Measurements from ENCODE around the gene CNTNAP2.

The CNTNAP2 gene

DNA sequence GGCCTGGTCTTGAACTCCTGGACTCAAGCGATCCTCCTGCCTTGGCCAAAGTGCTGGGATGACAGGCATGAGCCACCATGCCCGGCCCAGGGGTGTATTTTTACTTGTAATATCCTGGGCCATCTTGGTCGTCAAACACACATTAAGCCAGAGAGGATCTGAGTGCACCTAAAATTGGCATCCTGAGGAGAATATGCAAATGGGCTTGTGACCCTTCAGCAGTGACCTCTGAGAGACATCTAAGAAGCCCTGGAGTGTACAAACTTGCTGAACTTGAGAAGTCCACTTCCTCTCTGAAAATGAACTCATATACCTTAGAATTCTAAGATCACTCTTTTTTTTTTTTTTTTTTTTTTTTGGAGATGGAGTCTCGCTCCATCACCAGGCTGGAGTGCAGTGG is 2102.0 kb downstream of the CNTNAP2 start:
- H3K27ac ChIP-seq, result no peak overlapping the region
- TF ChIP-seq, protein P1, sequence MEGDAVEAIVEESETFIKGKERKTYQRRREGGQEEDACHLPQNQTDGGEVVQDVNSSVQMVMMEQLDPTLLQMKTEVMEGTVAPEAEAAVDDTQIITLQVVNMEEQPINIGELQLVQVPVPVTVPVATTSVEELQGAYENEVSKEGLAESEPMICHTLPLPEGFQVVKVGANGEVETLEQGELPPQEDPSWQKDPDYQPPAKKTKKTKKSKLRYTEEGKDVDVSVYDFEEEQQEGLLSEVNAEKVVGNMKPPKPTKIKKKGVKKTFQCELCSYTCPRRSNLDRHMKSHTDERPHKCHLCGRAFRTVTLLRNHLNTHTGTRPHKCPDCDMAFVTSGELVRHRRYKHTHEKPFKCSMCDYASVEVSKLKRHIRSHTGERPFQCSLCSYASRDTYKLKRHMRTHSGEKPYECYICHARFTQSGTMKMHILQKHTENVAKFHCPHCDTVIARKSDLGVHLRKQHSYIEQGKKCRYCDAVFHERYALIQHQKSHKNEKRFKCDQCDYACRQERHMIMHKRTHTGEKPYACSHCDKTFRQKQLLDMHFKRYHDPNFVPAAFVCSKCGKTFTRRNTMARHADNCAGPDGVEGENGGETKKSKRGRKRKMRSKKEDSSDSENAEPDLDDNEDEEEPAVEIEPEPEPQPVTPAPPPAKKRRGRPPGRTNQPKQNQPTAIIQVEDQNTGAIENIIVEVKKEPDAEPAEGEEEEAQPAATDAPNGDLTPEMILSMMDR (IDR thresholded peaks at IDR 0.05), result no peak
- H3K4me3 ChIP-seq, result no peak overlapping the region
- DNase-seq (ENCODE audit: low spot score), result no peak

DNA sequence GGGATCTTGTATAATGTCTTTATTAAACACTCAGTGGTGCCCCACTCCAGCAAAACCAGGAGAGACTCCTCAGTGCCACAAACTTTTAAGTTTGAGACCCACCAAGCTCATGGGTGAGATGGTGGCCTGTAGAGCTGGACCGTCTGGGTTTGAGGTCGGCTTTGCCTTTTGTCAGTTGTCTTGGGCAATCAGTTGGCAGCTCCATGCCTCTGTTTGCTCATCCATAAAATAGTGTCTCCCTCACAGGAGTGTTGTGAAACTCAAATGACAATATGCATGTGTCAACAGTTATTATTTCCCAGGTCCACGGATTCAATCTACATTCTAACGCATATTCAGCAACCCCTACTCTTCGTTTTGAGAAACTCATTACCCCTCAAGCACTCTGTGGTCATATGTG is 2106.1 kb downstream of the CNTNAP2 start:
- DNase-seq (ENCODE audit: low spot score), result no peak
- TF ChIP-seq, protein P1 (IDR thresholded peaks at IDR 0.05), result no peak
- no peak overlapping the region for H3K4me3 ChIP-seq
- H3K27ac ChIP-seq, result no peak overlapping the region

DNA sequence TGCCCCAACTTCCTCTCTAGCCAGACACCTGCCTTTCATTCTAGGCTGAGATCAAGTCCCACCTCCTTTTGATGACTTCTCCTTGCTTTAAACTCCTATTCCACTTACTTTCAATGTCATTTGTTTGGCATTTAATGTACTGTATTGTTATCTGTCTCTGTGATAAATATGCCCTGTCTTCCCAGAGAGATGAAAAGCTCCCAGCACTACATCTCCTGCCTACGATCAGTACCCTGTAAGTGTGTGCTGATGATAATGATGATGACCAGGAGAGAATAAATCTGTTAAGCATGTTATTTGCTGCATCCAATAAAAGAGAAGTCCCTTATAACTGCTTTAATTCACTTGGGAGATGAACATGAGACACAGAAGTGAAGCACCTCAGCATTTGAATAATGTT is 2106.6 kb downstream of the CNTNAP2 start:
- TF ChIP-seq, protein P1 (IDR thresholded peaks at IDR 0.05), result no peak
- no peak for DNase-seq (ENCODE audit: low spot score)
- Histone ChIP-seq H3K27ac (no peak overlapping the region), H3K4me3 (no peak overlapping the region)

DNA sequence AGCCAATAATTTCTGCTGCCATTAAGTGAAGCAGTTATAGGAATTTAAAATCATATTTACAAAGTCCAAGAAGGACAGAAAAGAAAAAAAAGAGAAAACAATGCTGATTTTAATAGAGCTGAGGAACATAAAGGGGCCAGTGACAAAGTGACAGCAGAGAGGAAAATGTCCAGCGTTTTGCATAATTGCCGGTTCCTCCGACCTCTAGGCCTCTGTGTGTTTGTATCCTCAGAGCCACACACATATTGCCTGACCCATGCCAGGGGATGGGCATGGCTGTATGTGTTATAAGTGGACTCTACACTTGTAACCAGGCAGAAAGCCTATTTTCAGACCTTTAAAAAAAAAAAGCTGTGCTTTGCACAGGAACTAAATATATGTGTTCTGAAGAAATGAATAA is 2107.1 kb downstream of the CNTNAP2 start:
- TF ChIP-seq, protein P1 (IDR thresholded peaks at IDR 0.05), result no peak
- H3K27ac ChIP-seq, result no peak overlapping the region
- no peak for DNase-seq (ENCODE audit: low spot score)
- no peak overlapping the region for H3K4me3 ChIP-seq

DNA sequence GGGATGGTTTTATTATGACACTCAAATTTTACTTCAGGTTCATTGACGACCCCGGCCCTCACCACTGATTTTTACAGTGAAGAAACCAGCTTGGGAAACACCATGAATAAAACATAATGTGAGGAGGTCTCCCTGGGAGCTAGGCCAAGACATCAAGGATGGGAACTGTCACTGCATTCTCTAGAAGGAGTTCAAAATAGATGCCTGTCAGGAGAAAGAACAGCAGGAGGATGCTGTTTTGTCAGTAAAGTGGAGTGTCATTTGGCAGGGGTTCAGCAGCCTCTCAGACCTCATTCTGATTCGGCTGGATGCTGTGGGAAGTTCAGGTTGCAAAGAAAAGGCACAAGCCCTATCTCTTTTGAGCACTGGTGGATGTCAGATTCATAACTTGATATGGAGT is 2113.7 kb downstream of the CNTNAP2 start:
- H3K4me3 ChIP-seq, result no peak overlapping the region
- DNase-seq (ENCODE audit: low spot score), result no peak
- TF ChIP-seq, protein P1 (IDR thresholded peaks at IDR 0.05), result no peak
- no peak overlapping the region for H3K27ac ChIP-seq

DNA sequence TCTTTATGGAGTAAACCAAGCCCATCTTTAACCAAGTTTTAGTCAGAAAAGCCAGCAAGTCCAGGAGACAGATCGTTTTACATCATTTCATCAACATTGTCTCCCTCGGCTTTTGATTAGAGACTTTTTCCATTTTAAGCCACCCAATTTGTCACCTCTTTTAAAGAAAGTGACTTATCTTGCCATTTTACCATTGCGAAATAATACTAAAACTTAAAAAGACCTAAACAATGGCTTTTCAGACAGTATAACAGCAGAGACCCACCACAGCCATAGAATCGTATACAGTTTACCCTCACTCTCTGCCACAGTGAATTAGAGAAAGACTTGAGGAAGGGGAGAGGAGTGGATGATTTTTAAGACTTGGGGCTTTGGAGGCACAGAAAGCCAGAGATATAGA is 2114.3 kb downstream of the CNTNAP2 start:
- no peak overlapping the region for H3K27ac ChIP-seq
- H3K4me3 ChIP-seq, result no peak overlapping the region
- no peak for DNase-seq (ENCODE audit: low spot score)
- TF ChIP-seq, protein P1 (IDR thresholded peaks at IDR 0.05), result no peak

DNA sequence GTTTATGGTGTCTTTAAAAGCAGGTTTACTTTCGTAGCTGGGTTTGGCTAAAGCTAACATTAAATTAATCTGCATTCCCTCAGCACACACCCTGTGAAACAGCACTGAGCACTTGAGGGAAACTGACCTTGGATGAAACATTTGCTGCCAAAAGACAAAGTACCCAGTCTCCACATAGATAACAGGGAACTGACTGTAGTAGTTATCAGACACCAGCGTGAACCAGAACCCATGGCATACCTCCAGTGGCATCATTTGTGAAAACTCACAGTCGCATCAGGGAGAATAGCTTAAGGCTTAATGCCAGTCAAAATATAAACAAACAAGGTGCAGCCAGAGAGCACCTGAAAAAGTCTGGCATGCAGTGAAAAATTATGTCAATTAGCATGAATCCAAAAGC is 2116.2 kb downstream of the CNTNAP2 start:
- Histone ChIP-seq H3K27ac (no peak overlapping the region), H3K4me3 (no peak overlapping the region)
- no peak for DNase-seq (ENCODE audit: low spot score)
- TF ChIP-seq, protein P1 (IDR thresholded peaks at IDR 0.05), result no peak

Data from coronary artery (tissue), 2 donors.